Right lobe of liver (tissue), 4 donors: ENCODE results near the gene RCL1.

Experiments used
- CTCF ChIP-seq, 4 donors: fragments of 200-600 bp in 3 of 4; fragments of 450-650 bp in 1 of 4; IDR thresholded peaks; one replicate each; pipeline versions ENCODE4 v1.5.1 to v1.8.0; 2016 to 2022; ENCODE audit warnings: antibody characterized with exemption in 4 of 4, mild to moderate bottlenecking in 2 of 4
- POLR2A ChIP-seq: fragments of 450-650 bp; IDR thresholded peaks from one replicate; pipeline ENCODE4 v1.6.1; 2017; ENCODE audit warnings: antibody characterized with exemption, mild to moderate bottlenecking
- donor health status: DM: no; HTN: no; CAD: no.
- donor health status: DM: no; HTN: no; CAD: no.
- donor health status: DM: no; HTN: yes; CAD: no.

GRCh38 chr9:4904322-4905134, 111.8 kb downstream of the RCL1 start:
- TF ChIP-seq CTCF (IDR thresholded peaks at IDR 0.05): no peak
- no peak for TF ChIP-seq POLR2A
